SK-N-SH (cell line): ENCODE data around the gene CEBPB. TPM values are rescaled to one million over a fixed set of nuclear protein-coding genes. Genes with fewer than 3 reads are reported as not detected.

ENCODE experiments used
- CTCF ChIA-PET: fragments of 300-600, 350-600 bp; formaldehyde crosslinking; extraction: SDS; loops from one replicate; lab custom pipeline; 2021; lab: Yijun Ruan, JAX
- POLR2A ChIA-PET: fragments of 350-600 bp; sonication (Branson Sonifier 250); formaldehyde crosslinking; extraction: SDS; loops from one replicate; lab custom pipeline; 2020; ENCODE audit warnings: antibody characterized with exemption, inconsistent platforms; lab: Yijun Ruan, JAX
- DNase-seq: peaks from one replicate; pipeline ENCODE4 v3.0.0; 2012
- H2AFZ ChIP-seq: fragments of 200-600 bp; sonication (generic); 2 replicates; pipeline ENCODE4 v1.8.1; 2016; ENCODE audit warnings: antibody characterized with exemption, mild to moderate bottlenecking, low read depth
- H3F3A ChIP-seq: fragments of 200-600 bp; sonication (generic); replicated peaks from 2 replicates; pipeline ENCODE3; 2016; ENCODE audit warnings: antibody characterized with exemption, mild to moderate bottlenecking; ENCODE audit not compliant: insufficient read depth
- H3K27ac ChIP-seq, 2 experiments: fragments of 200-500 bp in 1 of 2; fragments of 200-600 bp in 1 of 2; sonication (Bioruptor generic) in 1 of 2; sonication (generic), shearing (Covaris generic) in 1 of 2; 2 replicates each; pipeline versions ENCODE4 v1.5.1 to v1.6.1; 2014 to 2016; ENCODE audit warnings: low read depth in 2 of 2, inconsistent platforms in 1 of 2, low read length in 1 of 2, mild to moderate bottlenecking in 1 of 2, mixed read lengths in 1 of 2
- H3K27me3 ChIP-seq: fragments of 200-600 bp; sonication (generic), shearing (Covaris generic); 2 replicates; pipeline ENCODE4 v1.6.1; 2016; ENCODE audit warnings: mixed run types; ENCODE audit not compliant: insufficient read depth
- H3K36me3 ChIP-seq, 2 experiments: fragments of 200-500 bp in 1 of 2; fragments of 200-600 bp in 1 of 2; sonication (Bioruptor generic) in 1 of 2; sonication (generic) in 1 of 2; replicated peaks in 1 of 2; 2 replicates each; pipeline versions ENCODE3 to v1.5.1; 2014 to 2016; ENCODE audit warnings: low read length in 1 of 2, mild to moderate bottlenecking in 1 of 2; ENCODE audit not compliant: insufficient read depth in 2 of 2, control insufficient read depth in 1 of 2
- H3K4me1 ChIP-seq, 2 experiments: fragments of 200-500 bp in 1 of 2; fragments of 200-600 bp in 1 of 2; sonication (Bioruptor generic) in 1 of 2; sonication (generic), shearing (Covaris generic) in 1 of 2; 2 replicates each; pipeline versions ENCODE4 v1.5.1 to v1.6.1; 2014 to 2016; ENCODE audit warnings: low read depth in 1 of 2, low read length in 1 of 2, mixed run types in 1 of 2; ENCODE audit not compliant: insufficient read depth in 2 of 2, control insufficient read depth in 1 of 2
- H3K4me2 ChIP-seq: fragments of 200-600 bp; sonication (generic), shearing (Covaris generic); 2 replicates; pipeline ENCODE4 v1.6.1; 2017; ENCODE audit warnings: mixed run types
- H3K4me3 ChIP-seq, 2 experiments: fragments of 200-500 bp in 1 of 2; fragments of 200-600 bp in 1 of 2; sonication (Bioruptor generic) in 1 of 2; sonication (generic), shearing (Covaris generic) in 1 of 2; 2 replicates each; pipeline versions ENCODE4 v1.5.1 to v1.8.1; 2014 to 2016; ENCODE audit warnings: low read depth in 2 of 2, inconsistent platforms in 1 of 2, low read length in 1 of 2, mild to moderate bottlenecking in 1 of 2, mixed read lengths in 1 of 2, moderate library complexity in 1 of 2
- H3K79me2 ChIP-seq: fragments of 200-600 bp; sonication (generic); 2 replicates; pipeline ENCODE4 v1.8.1; 2017; ENCODE audit warnings: mild to moderate bottlenecking; ENCODE audit not compliant: insufficient read depth
- H3K9ac ChIP-seq: fragments of 200-600 bp; sonication (generic); 2 replicates; pipeline ENCODE4 v1.6.1; 2017; ENCODE audit warnings: mixed run types
- H3K9me2 ChIP-seq: fragments of 200-600 bp; sonication (generic); 2 replicates; pipeline ENCODE4 v1.6.1; 2017; ENCODE audit warnings: mixed run types
- H3K9me3 ChIP-seq: fragments of 200-600 bp; sonication (generic); 2 replicates; pipeline ENCODE4 v1.6.1; 2017; ENCODE audit warnings: mixed run types, mild to moderate bottlenecking, moderate library complexity
- H4K20me1 ChIP-seq: fragments of 200-600 bp; sonication (generic); 2 replicates; pipeline ENCODE4 v1.6.1; 2017; ENCODE audit warnings: mild to moderate bottlenecking, mixed run types; ENCODE audit not compliant: insufficient read depth
- ELF1 ChIP-seq: IDR thresholded peaks from 2 replicates; pipeline ENCODE4 v1.4.0; 2012
- EZH2phosphoT487 ChIP-seq: fragments of 200-600 bp; sonication (generic); IDR thresholded peaks from 2 replicates; pipeline ENCODE4 v1.6.1; 2017; ENCODE audit warnings: low read depth, mixed run types, mild to moderate bottlenecking, antibody characterized with exemption, moderate library complexity, borderline replicate concordance
- FOSL2 ChIP-seq: IDR thresholded peaks from 2 replicates; pipeline ENCODE4 v1.4.0; 2012; ENCODE audit warnings: low read depth, mild to moderate bottlenecking, moderate library complexity, borderline replicate concordance
- FOXM1 ChIP-seq: IDR thresholded peaks from 2 replicates; pipeline ENCODE4 v1.4.0; 2012; ENCODE audit warnings: low read depth, mild to moderate bottlenecking
- GABPA ChIP-seq: IDR thresholded peaks from 2 replicates; pipeline ENCODE4 v1.4.0; 2012; ENCODE audit warnings: low read depth, mild to moderate bottlenecking
- IRF3 ChIP-seq: fragments of 150-350 bp; IDR thresholded peaks from 2 replicates; pipeline ENCODE4 v1.6.1; 2016; ENCODE audit warnings: mild to moderate bottlenecking, low read depth, low read length
- JUND ChIP-seq: IDR thresholded peaks from 2 replicates; pipeline ENCODE4 v1.4.0; 2012
- MAX ChIP-seq: IDR thresholded peaks from 2 replicates; pipeline ENCODE4 v1.4.0; 2012; ENCODE audit warnings: low read depth
- MEF2A ChIP-seq: IDR thresholded peaks from 2 replicates; pipeline ENCODE4 v1.4.0; 2012; ENCODE audit warnings: low read depth, borderline replicate concordance
- NFIC ChIP-seq: IDR thresholded peaks from 2 replicates; pipeline ENCODE4 v1.4.0; 2012; ENCODE audit warnings: borderline replicate concordance
- RAD21 ChIP-seq: IDR thresholded peaks from 2 replicates; pipeline ENCODE4 v1.6.1; 2012; ENCODE audit warnings: mild to moderate bottlenecking, low read length
- REST ChIP-seq: IDR thresholded peaks from 2 replicates; pipeline ENCODE4 v1.6.1; 2012; ENCODE audit warnings: mild to moderate bottlenecking, low read depth, low read length, moderate library complexity
- RFX5 ChIP-seq: IDR thresholded peaks from 2 replicates; pipeline ENCODE4 v1.6.1; 2012; ENCODE audit warnings: mild to moderate bottlenecking, improper control_type of control experiment, low read length
- RXRA ChIP-seq: IDR thresholded peaks from 2 replicates; pipeline ENCODE4 v1.4.0; 2012; ENCODE audit warnings: low read depth, mild to moderate bottlenecking, borderline replicate concordance
- SIN3A ChIP-seq: IDR thresholded peaks from 2 replicates; pipeline ENCODE4 v1.6.1; 2012; ENCODE audit warnings: low read depth, mild to moderate bottlenecking, low read length, moderate library complexity, borderline replicate concordance
- SMC3 ChIP-seq: IDR thresholded peaks from 2 replicates; pipeline ENCODE4 v1.6.1; 2012; ENCODE audit warnings: low read depth, low read length, improper control_type of control experiment
- TCF12 ChIP-seq: IDR thresholded peaks from 2 replicates; pipeline ENCODE4 v1.4.0; 2012
- USF2 ChIP-seq: fragments of 150-350 bp; IDR thresholded peaks from 2 replicates; pipeline ENCODE4 v1.6.1; 2017; ENCODE audit warnings: antibody characterized with exemption, low read length, low read depth, borderline replicate concordance
- YY1 ChIP-seq: IDR thresholded peaks from 2 replicates; pipeline ENCODE4 v1.4.0; 2012; ENCODE audit warnings: low read depth, mild to moderate bottlenecking
- ZBTB33 ChIP-seq: IDR thresholded peaks from 2 replicates; pipeline ENCODE4 v1.4.0; 2012; ENCODE audit warnings: low read depth, borderline replicate concordance
- WGBS: methylation state at CpG from one replicate; pipeline ENCODE4 v1.1.6; 2017; ENCODE audit warnings: low lambda C conversion rate; 5-methylcytosine and 5-hydroxymethylcytosine counted together
- polyA plus RNA-seq, 3 experiments: library from polyadenylated mRNA; depleted of rRNA; stranded (reverse); fragments of >200 nt; gene quantifications; 2 replicates each; pipeline ENCODE4 v1.2.3, GENCODE V29; 2012

The CEBPB gene
- polyA plus RNA-seq, 1 of the 3 experiments (the other 2 are of a cell fraction) = 14.7 TPM

- Histone ChIP-seq H3K36me3 (peaks cover 0 to 3% of the 10 kb centered on the region in 2 experiments), H2AFZ (no peak overlapping the region), H4K20me1 (no peaks in the 10 kb centered on the region), H3K27me3 (no peaks in the 10 kb centered on the region), H3K79me2 (no peaks in the 10 kb centered on the region), H3F3A (no peaks in the 10 kb centered on the region), H3K9me2 (no peaks in the 10 kb centered on the region), H3K27ac (no peak overlapping the region), H3K9me3 (no peaks in the 10 kb centered on the region), H3K4me3 (no peak overlapping the region), H3K4me1 (no peaks in the 10 kb centered on the region), H3K9ac (no peak overlapping the region), H3K4me2 (no peak overlapping the region)
- DNase-seq = no peak
- CTCF ChIA-PET = interaction anchor here (0.7 to 1.0 kb wide), 2 partner anchors 12 to 26 kb away, joined by 3 read pairs; partner anchors contain the start of gene CEBPB
- POLR2A ChIA-PET = no interaction called here
- no peak for TF ChIP-seq SMC3
- no peak for TF ChIP-seq FOSL2
- no peak for TF ChIP-seq IRF3
- no peak for TF ChIP-seq EZH2phosphoT487
- TF ChIP-seq YY1 = no peak
- no peak for TF ChIP-seq RAD21
- no peak for TF ChIP-seq NFIC
- TF ChIP-seq JUND = no peak
- TF ChIP-seq FOXM1 = no peak
- no peak for TF ChIP-seq ZBTB33
- TF ChIP-seq USF2 = no peak
- no peak for TF ChIP-seq MEF2A
- no peak for TF ChIP-seq TCF12
- TF ChIP-seq GABPA = no peak
- TF ChIP-seq SIN3A = no peak
- no peak for TF ChIP-seq REST
- no peak for TF ChIP-seq MAX
- no peak for TF ChIP-seq RXRA
- TF ChIP-seq ELF1 = no peak
- no peak for TF ChIP-seq RFX5
- 81% methylated on average over 5 of the region's 5 CpGs for WGBS
Measured at GRCh38 chr20:50202677-50203076, 12.0 kb downstream of the CEBPB start.
